ENCODE results near the gene CARMIL1.

The CARMIL1 gene

GRCh38 chr6:25407431-25407830 is 128.3 kb downstream of the CARMIL1 start:
- TF ChIP-seq CTCF (IDR thresholded peaks at IDR 0.05; ENCODE audit: borderline replicate concordance, control extremely low read depth, extremely low read depth, insufficient read depth, missing control alignments), result no peak
- in situ Hi-C loops (cut with MboI; ENCODE audit: low sequenced_read_pairs, unreplicated experiment), result no loop called here
- DNase-seq (ENCODE audit: low spot score), result no peak

DNA sequence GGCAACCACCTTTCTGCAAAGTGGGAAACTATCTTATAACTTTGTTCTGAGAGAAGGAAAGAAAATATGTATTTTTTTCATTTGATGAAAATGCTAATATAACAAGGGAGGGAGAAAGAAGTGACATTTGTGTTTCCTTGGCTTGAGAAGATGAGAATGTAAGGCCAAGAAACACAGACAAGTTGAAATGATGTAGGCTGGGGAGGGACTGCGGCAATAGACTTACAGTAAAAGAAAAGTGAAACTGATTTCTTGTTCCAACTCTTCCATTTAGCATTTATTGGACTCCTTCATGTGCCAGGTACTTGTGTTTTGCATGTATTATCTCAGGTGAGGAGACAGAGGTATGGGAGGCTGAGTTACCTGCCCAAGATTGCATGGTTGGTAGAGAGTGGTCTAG is 130.9 kb downstream of the CARMIL1 start:
- DNase-seq (ENCODE audit: low spot score), result no peak
- in situ Hi-C loops (cut with MboI; ENCODE audit: low sequenced_read_pairs, unreplicated experiment), result no loop called here
- TF ChIP-seq CTCF (IDR thresholded peaks at IDR 0.05; ENCODE audit: borderline replicate concordance, control extremely low read depth, extremely low read depth, insufficient read depth, missing control alignments), result no peak

- in situ Hi-C loops (cut with MboI; ENCODE audit: low sequenced_read_pairs, unreplicated experiment), result no loop called here
- no peak for DNase-seq (ENCODE audit: low spot score)
- TF ChIP-seq CTCF (IDR thresholded peaks at IDR 0.05; ENCODE audit: borderline replicate concordance, control extremely low read depth, extremely low read depth, insufficient read depth, missing control alignments), result no peak
Observed at GRCh38 chr6:25411316-25411950, 132.3 kb downstream of the CARMIL1 start.

GRCh38 chr6:25413207-25413905 is 134.2 kb downstream of the CARMIL1 start:
- in situ Hi-C loops (cut with MboI; ENCODE audit: low sequenced_read_pairs, unreplicated experiment), result no loop called here
- TF ChIP-seq CTCF (IDR thresholded peaks at IDR 0.05; ENCODE audit: borderline replicate concordance, control extremely low read depth, extremely low read depth, insufficient read depth, missing control alignments), result no peak
- no peak for DNase-seq (ENCODE audit: low spot score)

DNA sequence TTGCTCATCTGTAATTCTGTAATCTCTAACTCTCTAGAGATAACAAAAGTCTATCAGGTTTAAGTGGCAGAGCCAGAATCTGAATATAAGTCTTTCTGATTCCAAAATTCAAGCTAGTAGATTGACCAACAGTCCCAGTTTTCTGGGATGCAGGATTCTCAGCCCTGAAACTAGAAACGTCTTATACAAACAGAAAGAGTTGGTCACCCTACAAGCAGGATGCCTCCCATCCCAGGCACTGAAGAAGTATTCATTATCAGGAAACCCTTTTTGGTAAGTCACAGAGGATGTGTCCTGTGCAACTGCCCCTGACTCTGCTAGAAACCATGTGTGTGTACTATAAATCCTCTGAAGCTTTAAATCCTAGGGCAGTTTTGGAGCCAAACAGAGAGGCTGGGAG is 135.0 kb downstream of the CARMIL1 start:
- in situ Hi-C loops (cut with MboI; ENCODE audit: low sequenced_read_pairs, unreplicated experiment), result no loop called here
- no peak for DNase-seq (ENCODE audit: low spot score)
- no peak for TF ChIP-seq CTCF (IDR thresholded peaks at IDR 0.05; ENCODE audit: borderline replicate concordance, control extremely low read depth, extremely low read depth, insufficient read depth, missing control alignments)

DNA sequence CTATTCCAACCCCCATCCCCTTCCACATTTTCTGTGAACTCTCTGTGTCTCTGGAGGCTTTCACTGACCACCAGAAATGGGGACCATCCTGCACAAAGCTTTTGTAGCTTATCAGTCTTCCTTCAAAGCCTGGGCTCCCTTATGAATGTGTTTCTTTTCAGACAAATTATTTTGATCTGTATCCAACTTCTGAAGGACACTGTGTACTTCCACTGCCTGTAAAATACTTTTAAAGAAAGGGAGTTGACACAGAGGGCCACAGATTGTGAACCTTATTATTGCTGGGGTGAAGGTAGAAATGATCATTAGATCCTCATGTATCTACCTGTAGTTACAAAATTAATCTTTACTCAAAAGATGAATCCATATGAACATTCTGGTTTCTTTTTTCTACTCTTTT is 135.6 kb downstream of the CARMIL1 start:
- in situ Hi-C loops (cut with MboI; ENCODE audit: low sequenced_read_pairs, unreplicated experiment), result no loop called here

More for the DNA sequence above, 135.6 kb downstream of the CARMIL1 start:
- DNase-seq (ENCODE audit: low spot score), result no peak
- no peak for TF ChIP-seq CTCF (IDR thresholded peaks at IDR 0.05; ENCODE audit: borderline replicate concordance, control extremely low read depth, extremely low read depth, insufficient read depth, missing control alignments)

Measured in GM13976 (cell line).